Activated CD8-positive, alpha-beta T cell treated with anti-CD3 and anti-CD28 coated beads for 36 hours (primary cell): ENCODE data around the gene CTBP2. TPM values are rescaled to one million over a fixed set of nuclear protein-coding genes. Genes with fewer than 3 reads are reported as not detected.
"Not testable (repeated sequence)": the region's sequence is repeated elsewhere in the genome, so short reads cannot be mapped to it uniquely, and the experiment has no call there.

Experiments
- ATAC-seq: fragments of 200-7000 bp; cut with Tn5 transposase; one replicate; pipeline ENCODE4 v1.10.0; 2021; ENCODE audit warnings: mild to moderate bottlenecking, moderate library complexity
- CTCF ChIA-PET: fragments of 350-600 bp; sonication (Branson Sonifier 250); formaldehyde crosslinking; loops from one replicate; lab custom pipeline; 2021; ENCODE audit warnings: antibody characterized with exemption; lab: Charles Lee
- POLR2A ChIA-PET: fragments of 350-600 bp; sonication (Branson Sonifier 250); formaldehyde crosslinking; loops from one replicate; lab custom pipeline; 2021; ENCODE audit warnings: antibody characterized with exemption; lab: Charles Lee
- DNase-seq: peaks from one replicate; pipeline ENCODE4 v3.0.0-alpha.2; 2020
- H3K27ac Mint-ChIP-seq: one replicate; pipeline ENCODE4 v1.8.0; 2021; ENCODE audit warnings: mild to moderate bottlenecking, mixed read lengths
- H3K27me3 Mint-ChIP-seq: one replicate; pipeline ENCODE4 v1.8.0; 2021; ENCODE audit warnings: mixed read lengths
- H3K36me3 Mint-ChIP-seq: one replicate; pipeline ENCODE4 v1.8.0; 2021; ENCODE audit warnings: low read depth, mixed read lengths
- H3K4me1 Mint-ChIP-seq: one replicate; pipeline ENCODE4 v1.8.0; 2021; ENCODE audit warnings: low read depth, mixed read lengths
- H3K4me3 Mint-ChIP-seq: one replicate; pipeline ENCODE4 v1.8.0; 2021; ENCODE audit warnings: mild to moderate bottlenecking, moderate library complexity, mixed read lengths
- H3K9me3 Mint-ChIP-seq: one replicate; pipeline ENCODE4 v1.8.0; 2021; ENCODE audit warnings: mixed read lengths
- intact Hi-C: fragments of 100-400 bp; cut with micrococcal nuclease; formaldehyde crosslinking; loops from one replicate; pipeline ENCODE4 v1.10.0; 2022
- total RNA-seq, 2 experiments: library from RNA; stranded (reverse); gene quantifications; one replicate each; pipeline ENCODE4 v1.2.3, GENCODE V29; 2021
- TF ChIP-seq, protein P1 (sequence below): fragments of 200-600 bp; IDR thresholded peaks from one replicate; pipeline ENCODE4 v1.8.0; 2022; ENCODE audit warnings: antibody characterized with exemption, mild to moderate bottlenecking

The CTBP2 gene
- total RNA-seq, 2 experiments from 2014 or later = 0.60 to 0.88 TPM

DNA sequence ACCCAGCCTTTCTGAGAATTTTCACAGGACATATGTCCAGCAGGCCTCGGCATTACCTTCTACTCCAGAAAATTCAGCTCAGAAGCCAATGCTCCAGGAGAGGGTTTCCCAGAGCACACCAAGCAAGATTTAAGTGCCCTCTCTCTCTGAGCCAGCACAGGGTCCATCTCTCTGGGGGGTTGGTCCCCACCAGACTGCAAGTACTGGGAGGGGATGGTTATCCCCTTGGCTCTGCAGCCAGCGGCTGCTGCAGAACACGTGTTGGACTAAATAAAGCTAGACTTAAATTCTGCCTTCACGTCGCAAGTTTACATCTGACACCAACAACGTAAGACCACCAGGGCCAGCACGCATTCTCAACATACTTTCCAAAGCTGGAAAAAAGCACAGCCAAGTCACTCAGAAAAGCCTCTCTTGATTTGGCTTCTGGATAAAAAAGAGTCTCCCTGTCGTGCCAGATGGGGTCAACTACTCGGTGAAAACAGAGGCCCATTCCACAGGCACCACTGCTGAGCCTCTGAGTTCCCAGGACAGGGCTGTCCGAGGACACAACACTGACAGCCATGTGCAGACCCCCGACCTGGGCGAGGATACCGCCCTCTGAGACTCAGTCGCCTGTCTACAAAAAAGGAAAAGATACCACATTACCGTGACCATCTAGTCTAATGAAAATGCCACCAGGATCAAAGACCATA, 77.3 kb downstream of the CTBP2 start:
- H3K9me3 Mint-ChIP-seq = no peaks in the 10 kb centered on the region
- no peaks in the 10 kb centered on the region for H3K4me1 Mint-ChIP-seq
- no peak overlapping the region for H3K4me3 Mint-ChIP-seq
- ChIA-PET CTCF (no interaction called here), POLR2A (no interaction called here)
- intact Hi-C loops = no loop called here
- DNase-seq = no peak
- H3K36me3 Mint-ChIP-seq = no peaks in the 10 kb centered on the region
- TF ChIP-seq, protein P1, sequence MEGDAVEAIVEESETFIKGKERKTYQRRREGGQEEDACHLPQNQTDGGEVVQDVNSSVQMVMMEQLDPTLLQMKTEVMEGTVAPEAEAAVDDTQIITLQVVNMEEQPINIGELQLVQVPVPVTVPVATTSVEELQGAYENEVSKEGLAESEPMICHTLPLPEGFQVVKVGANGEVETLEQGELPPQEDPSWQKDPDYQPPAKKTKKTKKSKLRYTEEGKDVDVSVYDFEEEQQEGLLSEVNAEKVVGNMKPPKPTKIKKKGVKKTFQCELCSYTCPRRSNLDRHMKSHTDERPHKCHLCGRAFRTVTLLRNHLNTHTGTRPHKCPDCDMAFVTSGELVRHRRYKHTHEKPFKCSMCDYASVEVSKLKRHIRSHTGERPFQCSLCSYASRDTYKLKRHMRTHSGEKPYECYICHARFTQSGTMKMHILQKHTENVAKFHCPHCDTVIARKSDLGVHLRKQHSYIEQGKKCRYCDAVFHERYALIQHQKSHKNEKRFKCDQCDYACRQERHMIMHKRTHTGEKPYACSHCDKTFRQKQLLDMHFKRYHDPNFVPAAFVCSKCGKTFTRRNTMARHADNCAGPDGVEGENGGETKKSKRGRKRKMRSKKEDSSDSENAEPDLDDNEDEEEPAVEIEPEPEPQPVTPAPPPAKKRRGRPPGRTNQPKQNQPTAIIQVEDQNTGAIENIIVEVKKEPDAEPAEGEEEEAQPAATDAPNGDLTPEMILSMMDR = no peak
- no peak overlapping the region for H3K27ac Mint-ChIP-seq
- H3K27me3 Mint-ChIP-seq = no peaks in the 10 kb centered on the region
- no peak for ATAC-seq

DNA sequence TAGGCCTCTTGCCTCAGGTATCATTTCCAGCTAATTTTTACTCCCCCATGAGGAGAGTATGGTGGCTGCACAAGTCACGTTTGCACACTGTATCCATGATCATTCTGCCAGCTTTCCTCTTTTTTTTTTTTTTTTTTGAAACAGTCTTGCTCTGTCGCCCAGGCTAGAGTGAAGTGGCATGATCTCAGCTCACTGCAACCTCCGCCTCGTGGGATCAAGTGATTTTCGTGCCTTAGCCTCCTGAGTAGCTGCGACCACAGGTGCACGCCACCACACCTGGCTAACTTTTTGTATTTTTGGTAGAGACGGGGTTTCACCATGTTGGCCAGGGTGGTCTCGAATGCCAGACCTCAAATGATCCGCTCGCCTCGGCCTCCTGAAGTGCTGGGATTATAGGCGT, 77.9 kb downstream of the CTBP2 start:
- not testable (repeated sequence) for H3K4me3 Mint-ChIP-seq, H3K27me3 Mint-ChIP-seq

DNA sequence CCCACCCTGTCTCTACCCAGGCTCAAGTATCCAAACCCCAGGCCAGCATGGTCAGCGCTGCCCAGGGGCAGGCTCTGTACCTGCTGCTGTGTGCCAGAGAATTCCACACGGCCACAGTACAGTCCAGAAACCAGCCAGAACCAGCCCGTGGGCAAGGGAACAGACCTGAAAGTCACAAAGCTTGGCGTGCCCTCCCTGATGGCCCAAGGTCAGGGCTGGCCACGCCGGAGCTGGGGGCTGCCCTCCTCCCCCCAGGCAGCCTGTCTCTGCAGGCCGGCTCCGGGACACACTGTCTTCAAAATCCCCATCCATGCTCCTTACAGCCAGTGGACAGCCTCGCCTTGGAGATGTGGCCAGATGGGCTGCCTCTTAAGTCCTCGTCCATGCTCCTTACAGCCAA, 78.4 kb downstream of the CTBP2 start:
- ATAC-seq (no peak), DNase-seq (no peak)
- CTCF ChIA-PET = no interaction called here
- POLR2A ChIA-PET = no interaction called here
- no peaks in the 10 kb centered on the region for H3K27me3 Mint-ChIP-seq
- no peaks in the 10 kb centered on the region for H3K4me1 Mint-ChIP-seq
- intact Hi-C loops = no loop called here
- no peak overlapping the region for H3K27ac Mint-ChIP-seq
- H3K9me3 Mint-ChIP-seq = no peaks in the 10 kb centered on the region
- TF ChIP-seq, protein P1 = no peak
- no peak overlapping the region for H3K4me3 Mint-ChIP-seq
- H3K36me3 Mint-ChIP-seq = no peaks in the 10 kb centered on the region

More for the DNA sequence above, 77.9 kb downstream of the CTBP2 start:
- H3K27ac Mint-ChIP-seq, H3K36me3 Mint-ChIP-seq, POLR2A ChIA-PET, CTCF ChIA-PET, ATAC-seq, H3K4me1 Mint-ChIP-seq, H3K9me3 Mint-ChIP-seq, DNase-seq, intact Hi-C loops: not testable (repeated sequence)

DNA sequence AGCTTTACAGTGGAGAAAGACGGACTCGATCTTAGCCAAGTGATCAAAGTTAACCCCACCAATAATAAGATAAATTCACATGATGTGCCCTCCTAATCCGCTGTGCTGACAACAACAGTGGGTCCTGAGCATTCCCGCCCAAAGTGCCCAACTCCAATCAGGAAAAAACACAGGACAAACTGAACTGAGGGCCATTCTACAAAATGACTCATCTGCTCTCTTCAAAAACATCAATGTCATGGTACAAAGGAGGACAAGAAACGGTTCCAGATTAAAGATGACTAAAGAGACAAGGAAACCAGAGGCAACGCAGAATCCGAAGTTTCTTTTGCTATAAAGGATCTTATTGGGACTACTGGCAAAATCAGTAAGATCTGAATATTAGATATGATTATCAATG, 79.4 kb downstream of the CTBP2 start:
- no peaks in the 10 kb centered on the region for H3K9me3 Mint-ChIP-seq
- no peaks in the 10 kb centered on the region for H3K27me3 Mint-ChIP-seq
- H3K4me1 Mint-ChIP-seq = no peaks in the 10 kb centered on the region
- H3K36me3 Mint-ChIP-seq = no peaks in the 10 kb centered on the region
- H3K4me3 Mint-ChIP-seq = no peak overlapping the region
- TF ChIP-seq, protein P1 = no peak
- intact Hi-C loops = no loop called here
- CTCF ChIA-PET = interaction anchor here (1.1 kb wide), 1 partner anchor 33 kb away, joined by 3 read pairs; no protein-coding TSS in a partner anchor
- ATAC-seq (no peak), DNase-seq (no peak)
- POLR2A ChIA-PET = no interaction called here
- H3K27ac Mint-ChIP-seq = no peak overlapping the region

DNA sequence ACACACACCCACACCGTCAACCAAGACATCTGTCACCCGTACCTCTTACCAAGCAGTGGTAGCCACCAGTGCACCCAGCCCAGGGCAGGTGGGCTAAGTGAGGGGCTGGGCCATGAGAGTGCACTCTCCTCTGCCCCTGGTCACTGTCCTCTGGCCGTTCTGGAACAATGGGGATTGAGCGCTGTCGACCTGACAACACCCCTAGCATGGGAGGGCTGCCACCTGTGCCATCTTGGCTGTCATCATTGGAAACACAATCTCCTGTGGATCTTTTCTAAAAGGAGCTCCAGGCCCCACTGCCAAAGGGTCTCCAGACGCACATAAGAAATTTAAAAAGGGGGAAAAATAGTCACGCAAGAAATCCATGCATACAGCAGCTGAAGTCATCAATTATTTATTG, 80.1 kb downstream of the CTBP2 start:
- no peak overlapping the region for H3K4me3 Mint-ChIP-seq
- no peaks in the 10 kb centered on the region for H3K4me1 Mint-ChIP-seq
- intact Hi-C loops = no loop called here
- POLR2A ChIA-PET = no interaction called here
- DNase-seq (no peak), ATAC-seq (no peak)
- no peaks in the 10 kb centered on the region for H3K36me3 Mint-ChIP-seq
- H3K9me3 Mint-ChIP-seq = no peaks in the 10 kb centered on the region
- CTCF ChIA-PET = interaction anchor here (1.1 kb wide), 1 partner anchor 33 kb away, joined by 3 read pairs; no protein-coding TSS in a partner anchor
- peaks cover under 1% of the 10 kb centered on the region for H3K27me3 Mint-ChIP-seq
- TF ChIP-seq, protein P1 = no peak
- H3K27ac Mint-ChIP-seq = no peak overlapping the region
